Measurements from ENCODE around the gene ARHGAP33.

Gene ARHGAP33

GRCh38 chr19:35740423-35741202 is 34.8 kb upstream of the ARHGAP33 start:
- peak; percentile 77 for DNase-seq (ENCODE audit: low read depth)

GRCh38 chr19:35741203-35741515 is 34.2 kb upstream of the ARHGAP33 start:
- DNase-seq (ENCODE audit: low read depth) = no peak

GRCh38 chr19:35742121-35742724 is 33.1 kb upstream of the ARHGAP33 start, which contains the start of gene IGFLR1:
Gene IGFLR1, minus strand, starts transcription at chr19:35742452. Its CDS starts 1,272 bp downstream, at chr19:35741180.
- DNase-seq (ENCODE audit: low read depth) = no peak

GRCh38 chr19:35743640-35744429 is 31.5 kb upstream of the ARHGAP33 start:
- DNase-seq (ENCODE audit: low read depth) = no peak

- DNase-seq (ENCODE audit: low read depth) = peak; percentile 73
Measured at GRCh38 chr19:35744430-35745327, 30.7 kb upstream of the ARHGAP33 start.

- DNase-seq (ENCODE audit: low read depth) = peak; percentile 93
Measured at GRCh38 chr19:35745328-35746086, 29.9 kb upstream of the ARHGAP33 start, which contains the start of the genes PSENEN and U2AF1L4. Gene PSENEN, plus strand, starts transcription at chr19:35745651. Its CDS starts 280 bp downstream, at chr19:35745931. Gene U2AF1L4, minus strand, starts transcription at chr19:35745418. Its CDS starts 27 bp downstream, at chr19:35745391.

GRCh38 chr19:35746087-35746462 is 29.3 kb upstream of the ARHGAP33 start:
- no peak for DNase-seq (ENCODE audit: low read depth)

- no peak for DNase-seq (ENCODE audit: low read depth)
Measured at GRCh38 chr19:35746531-35746930, 28.8 kb upstream of the ARHGAP33 start.

GRCh38 chr19:35748106-35749020 is 27.0 kb upstream of the ARHGAP33 start, which contains the start of gene LIN37:
Gene LIN37, plus strand, starts transcription at chr19:35748576. Its CDS starts 149 bp downstream, at chr19:35748725.
- DNase-seq (ENCODE audit: low read depth) = peak; percentile 97

- DNase-seq (ENCODE audit: low read depth) = no peak
Measured at GRCh38 chr19:35750167-35750566, 25.2 kb upstream of the ARHGAP33 start.

- DNase-seq (ENCODE audit: low read depth) = no peak
Measured at GRCh38 chr19:35751839-35752745, 23.3 kb upstream of the ARHGAP33 start.

GRCh38 chr19:35752746-35753350 is 22.5 kb upstream of the ARHGAP33 start:
- no peak for DNase-seq (ENCODE audit: low read depth)

- DNase-seq (ENCODE audit: low read depth) = no peak
Measured at GRCh38 chr19:35753634-35754369, 21.6 kb upstream of the ARHGAP33 start.

- no peak for DNase-seq (ENCODE audit: low read depth)
Measured at GRCh38 chr19:35754370-35755130, 20.8 kb upstream of the ARHGAP33 start.

GRCh38 chr19:35755131-35755549 is 20.2 kb upstream of the ARHGAP33 start:
- no peak for DNase-seq (ENCODE audit: low read depth)

GRCh38 chr19:35755550-35756376 is 19.6 kb upstream of the ARHGAP33 start:
- no peak for DNase-seq (ENCODE audit: low read depth)
